Fibroblast of skin of left biceps (primary cell): Measurements from ENCODE around the gene XCL2.
"Not testable (repeated sequence)": the region's sequence is repeated elsewhere in the genome, so short reads cannot be mapped to it uniquely, and the experiment has no call there.

Experiments used
- DNase-seq, 2 experiments: peaks; one replicate each; pipeline ENCODE4 v3.0.0-alpha.2; 2013; ENCODE audit warnings: low read depth in 2 of 2

Gene XCL2

GRCh38 chr1:168543840-168544498 lies at the start of gene XCL2:
Gene XCL2 (minus strand): TSS chr1:168543997. CDS start chr1:168543964, 33 bp downstream.
- not testable (repeated sequence) for DNase-seq

DNA sequence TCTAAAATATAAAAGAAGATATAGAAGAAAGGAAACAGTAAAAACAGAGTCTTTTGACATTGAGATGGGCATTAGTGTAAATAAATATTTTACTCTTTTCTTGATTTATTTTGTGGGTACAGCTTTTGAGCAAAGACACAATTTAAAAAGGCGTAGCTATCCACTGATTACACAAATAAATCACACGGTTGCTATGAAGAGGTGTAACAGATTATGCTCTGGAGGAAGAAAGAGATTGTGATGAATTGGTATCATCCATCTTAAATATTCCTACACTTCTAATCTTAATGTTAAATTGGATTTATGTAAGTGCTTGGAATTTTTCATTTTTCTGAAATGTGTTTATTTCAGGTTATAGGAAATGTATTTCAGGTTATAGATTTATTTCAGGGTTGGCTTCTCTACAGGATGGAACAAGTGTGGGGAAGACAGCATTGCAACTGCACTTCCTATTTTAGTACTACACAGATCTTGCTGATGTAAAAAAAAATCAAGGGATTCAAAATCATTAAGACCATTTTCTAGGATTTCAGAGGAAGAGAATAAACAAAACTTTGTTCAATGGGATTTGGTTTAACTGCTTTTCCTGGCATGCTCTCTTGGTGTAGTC lies 47.9 kb upstream of the XCL2 start:
- DNase-seq = no peak

DNA sequence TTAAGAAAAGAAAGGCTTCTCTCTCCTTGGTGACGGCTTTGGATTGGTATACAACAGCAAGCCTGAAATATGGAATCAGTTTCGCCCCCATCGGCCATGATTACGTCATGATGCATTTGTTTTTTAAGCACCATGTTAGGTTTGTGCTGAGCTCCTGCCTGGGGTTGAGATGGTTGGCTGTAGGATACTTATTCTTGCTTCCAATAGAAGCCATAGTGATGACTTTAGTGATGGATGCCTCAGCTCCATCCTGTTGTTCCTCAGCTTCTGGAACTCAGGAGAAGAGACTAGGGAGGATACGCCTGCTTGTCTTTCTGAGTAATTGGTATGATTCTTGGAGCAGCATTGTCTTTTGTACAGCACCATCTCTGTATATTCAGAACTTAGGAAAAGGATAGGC lies 47.3 kb upstream of the XCL2 start:
- no peak for DNase-seq

DNA sequence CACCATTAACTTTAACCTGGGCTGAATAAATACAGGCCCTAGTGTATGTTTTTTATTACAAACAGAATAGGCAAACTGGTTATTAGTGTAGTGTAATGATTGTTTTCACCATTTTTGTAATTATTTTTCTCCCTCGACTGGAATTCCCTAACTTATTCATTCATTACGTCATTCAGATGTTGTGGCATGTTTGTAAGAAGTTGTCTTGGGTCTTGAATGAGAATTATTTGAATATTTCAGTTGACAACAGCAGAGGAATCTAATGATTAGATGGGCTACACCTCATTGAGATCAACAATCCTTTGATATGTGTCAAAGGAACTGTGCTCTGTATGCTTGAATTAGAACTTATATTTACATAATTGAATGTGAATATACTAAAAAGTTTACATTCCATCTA lies 45.4 kb upstream of the XCL2 start:
- no peak for DNase-seq

DNA sequence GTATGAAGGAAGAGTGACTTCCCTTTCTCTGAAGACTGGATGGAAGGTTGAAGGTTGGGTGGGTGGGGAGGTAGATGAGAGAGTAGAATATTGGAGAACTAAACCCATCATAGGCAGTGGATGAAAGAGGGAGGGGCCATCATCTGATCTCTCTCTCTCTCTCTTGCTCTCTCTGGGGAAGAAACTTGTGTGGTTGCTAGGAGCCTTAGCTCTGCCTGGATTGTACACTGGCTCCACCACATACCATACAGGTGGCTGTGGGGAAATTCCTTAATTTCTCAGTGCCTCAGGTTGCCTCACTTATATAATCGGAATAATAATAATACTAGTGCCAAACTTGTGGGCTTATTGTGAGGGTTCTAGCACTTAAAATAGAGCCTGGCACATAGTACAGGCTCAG lies 42.1 kb upstream of the XCL2 start:
- no peak for DNase-seq

- DNase-seq = no peak
These were observed 41.4 kb upstream of the XCL2 start for GRCh38 chr1:168585191-168585590.

DNA sequence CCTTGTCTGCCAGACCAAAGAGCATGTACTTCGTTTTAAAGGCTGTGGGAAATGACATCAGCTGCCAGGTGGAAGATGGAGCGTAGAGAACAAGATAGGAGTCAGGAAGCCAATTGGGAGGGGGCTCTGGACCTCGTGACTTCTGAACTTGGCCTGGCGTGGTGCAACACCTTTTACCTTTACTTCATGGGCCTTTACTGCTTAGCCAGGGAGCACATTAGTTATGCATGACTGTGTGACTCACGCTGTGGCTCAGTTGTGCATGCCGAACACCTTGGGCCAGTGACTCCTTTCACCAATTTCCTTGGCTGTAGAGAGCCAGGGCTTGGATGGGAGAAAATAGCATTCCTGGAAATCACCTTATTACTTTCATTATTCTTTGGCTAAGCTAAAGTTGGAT lies 39.8 kb upstream of the XCL2 start:
- no peak for DNase-seq

DNA sequence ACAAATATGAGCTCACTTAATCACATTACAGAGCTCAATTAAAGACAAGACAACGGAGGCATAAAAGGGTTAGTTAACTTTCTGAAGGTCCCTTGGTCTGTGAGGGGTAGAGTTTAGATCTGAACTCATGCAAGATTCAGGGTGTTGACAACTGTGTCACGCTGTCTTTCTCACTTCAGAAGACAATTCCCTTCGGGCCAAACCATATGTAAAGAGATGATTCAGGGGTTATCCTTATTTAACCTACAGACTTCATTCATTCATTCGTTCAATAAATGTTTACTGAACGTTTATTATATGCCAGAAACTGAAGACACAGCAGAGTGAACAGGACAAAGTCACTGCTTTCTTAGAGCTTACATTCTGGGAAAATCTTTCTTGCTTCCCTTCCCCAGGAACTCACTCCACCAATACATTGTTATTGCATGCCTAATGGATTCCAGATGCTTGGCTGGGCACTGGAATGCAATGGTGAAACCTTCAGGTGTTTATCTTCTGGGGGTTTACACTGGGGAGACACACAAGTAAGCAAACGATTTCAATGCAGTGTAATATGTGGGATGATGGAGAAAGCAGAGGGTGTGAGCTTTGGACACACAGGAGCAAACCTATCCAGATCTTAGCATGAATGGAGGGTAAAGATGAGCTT lies 39.0 kb upstream of the XCL2 start:
- peak; percentile 40 to 44 for DNase-seq

DNA sequence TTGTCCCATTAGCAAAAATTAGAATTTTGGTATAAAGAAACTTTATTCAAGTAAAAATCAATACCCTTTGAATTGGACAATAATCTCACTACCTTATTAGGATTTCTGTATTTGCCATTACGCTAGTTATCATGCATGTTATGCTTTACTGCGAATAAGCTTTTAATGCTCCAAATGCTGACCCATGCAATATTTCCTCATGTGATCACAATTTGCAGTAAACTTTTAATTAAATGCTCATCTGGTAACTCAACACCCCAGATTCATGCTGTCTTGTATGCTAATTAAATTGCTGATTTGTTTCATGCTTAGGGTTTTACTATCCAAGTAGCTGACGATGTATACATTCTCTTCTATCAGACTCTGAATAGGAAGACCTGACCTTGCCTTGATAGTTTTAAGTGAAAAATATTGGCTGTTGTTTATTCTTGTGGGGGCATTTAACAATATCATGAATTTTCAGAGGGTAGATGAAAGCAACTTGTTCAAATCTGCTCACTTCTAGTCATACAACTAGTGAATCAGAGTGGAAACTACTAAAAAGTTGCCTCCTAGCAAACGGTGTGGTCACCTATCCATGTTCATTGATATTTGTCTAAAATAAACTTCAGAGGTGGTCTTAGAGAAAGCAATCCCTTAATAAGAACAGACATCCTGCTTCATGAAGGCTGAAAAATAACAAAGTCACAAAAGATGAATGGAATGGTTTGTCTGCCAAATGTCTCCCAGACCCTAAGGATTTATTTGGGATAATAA lies 38.2 kb upstream of the XCL2 start:
- no peak for DNase-seq

DNA sequence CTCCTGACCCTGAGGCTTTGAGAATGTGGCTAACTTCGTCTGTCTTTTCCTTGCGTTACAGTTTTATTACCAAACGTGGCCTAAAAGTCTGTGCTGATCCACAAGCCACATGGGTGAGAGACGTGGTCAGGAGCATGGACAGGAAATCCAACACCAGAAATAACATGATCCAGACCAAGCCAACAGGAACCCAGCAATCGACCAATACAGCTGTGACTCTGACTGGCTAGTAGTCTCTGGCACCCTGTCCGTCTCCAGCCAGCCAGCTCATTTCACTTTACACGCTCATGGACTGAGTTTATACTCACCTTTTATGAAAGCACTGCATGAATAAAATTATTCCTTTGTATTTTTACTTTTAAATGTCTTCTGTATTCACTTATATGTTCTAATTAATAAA lies 37.2 kb upstream of the XCL2 start:
- not testable (repeated sequence) for DNase-seq

- not testable (repeated sequence) for DNase-seq
These were observed 36.5 kb upstream of the XCL2 start for GRCh38 chr1:168580290-168580689.

DNA sequence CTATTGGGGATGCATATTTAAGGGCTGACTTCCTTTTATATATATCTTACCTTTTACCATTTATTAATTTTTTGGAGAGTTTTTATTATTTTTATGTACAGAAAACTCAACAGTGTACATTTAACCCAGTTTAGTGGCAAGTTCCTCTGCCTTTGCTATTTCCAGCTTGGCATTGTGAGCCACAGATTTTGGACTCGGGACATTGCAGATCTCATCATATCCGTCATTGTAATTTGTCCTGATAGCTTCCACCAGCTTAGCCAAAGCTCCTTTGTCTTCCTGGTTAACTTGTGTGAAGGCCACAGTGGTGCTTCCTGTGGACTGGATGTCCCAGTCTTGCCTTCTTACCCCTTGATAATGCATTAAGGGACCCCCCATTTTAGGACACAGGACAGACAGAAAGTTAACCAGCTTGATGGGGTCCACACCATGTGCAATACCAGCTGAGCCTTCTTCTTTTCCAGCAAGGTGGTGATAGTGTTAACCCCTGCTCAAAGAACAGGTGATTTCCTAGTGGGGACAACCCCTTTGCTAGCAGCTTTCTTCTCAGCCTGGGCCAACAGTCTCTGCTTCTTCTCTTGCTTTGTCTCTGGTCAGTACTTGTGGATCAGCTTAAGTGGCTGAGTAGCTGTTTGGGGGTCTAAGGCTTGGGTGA lies 34.9 kb upstream of the XCL2 start:
- not testable (repeated sequence) for DNase-seq

- DNase-seq = not testable (repeated sequence)
These were observed 32.5 kb upstream of the XCL2 start, which contains the start of gene XCL1 for GRCh38 chr1:168576245-168576688. Gene XCL1 (plus strand): TSS chr1:168576605. CDS start chr1:168576638, 33 bp downstream.

DNA sequence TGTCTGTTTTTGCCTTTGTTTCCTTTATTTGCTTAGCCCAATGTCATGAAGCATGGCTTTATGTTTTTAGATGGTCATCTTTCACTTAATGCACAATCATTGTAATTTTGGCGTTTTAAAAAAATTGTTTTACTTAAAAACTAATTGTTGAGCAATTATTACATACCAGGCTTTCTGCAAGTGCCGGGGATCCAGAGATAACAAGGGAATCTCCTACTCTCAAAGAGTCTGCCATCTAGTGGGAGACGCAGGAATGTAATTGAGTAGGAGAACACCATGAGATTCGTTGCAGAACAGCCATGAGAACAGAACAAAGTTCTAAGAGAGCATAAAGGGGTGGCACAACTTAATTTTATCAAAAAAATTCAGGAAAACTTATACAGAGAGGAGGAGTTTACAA lies 30.4 kb upstream of the XCL2 start:
- DNase-seq = peak in 1 of 2 experiments; percentile 12

DNA sequence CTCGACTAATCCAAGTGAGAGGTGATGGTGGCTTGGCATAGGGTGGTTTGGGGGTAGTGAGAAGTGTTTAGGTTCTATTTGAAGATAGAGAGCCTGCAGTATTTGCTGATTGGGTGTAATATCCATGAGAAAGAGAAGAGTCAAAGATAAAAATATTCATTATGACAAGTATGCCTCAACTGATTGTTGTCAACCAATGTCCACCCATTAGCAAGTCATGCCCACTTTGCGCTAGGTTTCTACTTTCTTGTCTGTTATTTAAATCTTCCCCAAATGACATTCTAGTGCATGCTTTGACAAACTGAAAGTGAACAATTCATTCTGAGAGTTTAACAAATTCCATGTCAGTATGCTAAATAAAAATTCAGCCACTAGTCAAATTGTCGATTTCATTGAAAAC lies 28.8 kb upstream of the XCL2 start:
- no peak for DNase-seq

DNA sequence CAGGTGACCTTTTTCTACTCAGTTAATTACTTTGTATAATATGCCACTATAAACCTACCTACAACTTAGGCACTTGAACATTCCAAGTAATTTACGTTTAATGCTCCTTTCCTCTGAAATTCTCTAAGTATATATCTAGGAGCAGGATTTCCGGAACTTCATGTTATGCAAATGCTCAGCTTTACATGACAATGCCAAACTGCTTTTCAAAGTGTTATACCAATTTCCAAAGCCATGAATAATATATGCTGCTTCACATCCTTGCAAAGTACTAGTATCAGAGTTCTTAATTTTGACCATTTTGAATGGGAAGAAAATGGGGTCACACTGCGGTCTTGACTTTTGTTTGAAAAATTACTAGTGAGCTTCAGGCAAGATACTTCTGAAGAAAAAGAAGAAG lies 26.9 kb upstream of the XCL2 start:
- no peak for DNase-seq

DNA sequence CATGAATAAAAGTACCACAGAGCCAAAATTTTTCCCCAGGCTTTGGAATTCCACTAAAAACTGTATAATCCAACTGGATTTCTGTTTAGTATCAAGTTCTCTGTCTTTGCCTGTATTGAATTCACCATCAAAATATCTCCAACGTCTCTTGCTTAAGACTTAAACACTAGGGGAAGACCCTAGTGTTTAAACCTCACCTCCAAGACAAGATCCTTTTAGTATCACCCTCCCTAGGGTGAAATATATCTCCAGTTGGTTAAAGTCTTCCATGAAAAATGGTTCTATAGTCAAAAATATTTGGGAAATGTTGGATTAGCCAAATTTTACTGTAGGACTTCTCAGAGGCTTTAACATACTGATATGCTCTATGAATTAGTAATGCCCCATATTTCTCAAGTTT lies 24.5 kb upstream of the XCL2 start:
- no peak for DNase-seq

- DNase-seq = no peak
These were observed 23.8 kb upstream of the XCL2 start for GRCh38 chr1:168567568-168567967.

GRCh38 chr1:168567007-168567406 lies 23.2 kb upstream of the XCL2 start:
- no peak for DNase-seq

GRCh38 chr1:168565825-168566224 lies 22.0 kb upstream of the XCL2 start:
- no peak for DNase-seq

DNA sequence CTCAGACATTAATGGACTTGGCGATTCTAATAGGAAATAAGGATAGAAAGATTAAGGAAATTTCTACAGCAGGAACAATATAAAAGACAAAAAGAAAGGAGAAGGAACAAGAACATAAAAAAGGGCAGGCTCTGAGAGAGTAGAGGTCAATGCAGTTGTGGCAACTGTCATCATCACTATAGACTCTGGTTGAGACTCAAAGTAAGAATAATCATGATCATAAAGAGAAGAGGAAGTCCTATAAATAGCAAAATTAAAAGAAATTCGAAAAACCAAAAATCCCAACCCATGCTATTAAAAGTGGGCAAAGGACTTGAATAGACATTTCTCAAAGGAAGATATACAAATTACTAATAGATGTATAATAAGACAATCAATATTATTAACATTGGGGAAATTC lies 18.2 kb upstream of the XCL2 start:
- DNase-seq = no peak

GRCh38 chr1:168560370-168560769 lies 16.6 kb upstream of the XCL2 start:
- no peak for DNase-seq
